Activated naive CD8-positive, alpha-beta T cell treated with anti-CD3 and anti-CD28 coated beads for 36 hours (primary cell): ENCODE results near the gene MPZL3. TPM values are rescaled to one million over a fixed set of nuclear protein-coding genes. Genes with fewer than 3 reads are reported as not detected.

ENCODE experiments used
- DNase-seq: peaks from one replicate; pipeline ENCODE4 v3.0.0; 2021
- H3K27ac Mint-ChIP-seq: one replicate; pipeline ENCODE4 v1.8.0; 2022; ENCODE audit warnings: mild to moderate bottlenecking, moderate library complexity, mixed read lengths
- H3K27me3 Mint-ChIP-seq: one replicate; pipeline ENCODE4 v1.8.0; 2022; ENCODE audit warnings: mild to moderate bottlenecking, mixed read lengths
- H3K36me3 Mint-ChIP-seq: one replicate; pipeline ENCODE4 v1.8.0; 2021; ENCODE audit warnings: mild to moderate bottlenecking, mixed read lengths
- H3K4me1 Mint-ChIP-seq: one replicate; pipeline ENCODE4 v1.8.0; 2021; ENCODE audit warnings: mixed read lengths
- H3K4me3 Mint-ChIP-seq: one replicate; pipeline ENCODE4 v1.8.0; 2022; ENCODE audit warnings: mild to moderate bottlenecking, moderate library complexity, mixed read lengths
- H3K9me3 Mint-ChIP-seq: one replicate; pipeline ENCODE4 v1.8.0; 2022; ENCODE audit warnings: mixed read lengths
- total RNA-seq, 2 experiments: library from RNA; stranded (reverse); gene quantifications; one replicate each; pipeline ENCODE4 v1.2.3, GENCODE V29; 2021

Gene MPZL3
- 10 to 100 TPM; 49.1 to 50.7 TPM for total RNA-seq

GRCh38 chr11:118251858-118252652 lies at the start of gene MPZL3:
TSS of gene MPZL3 (minus strand) at chr11:118252365. CDS start at chr11:118252294, 71 bp downstream.
- Mint-ChIP-seq H3K27ac (peak within 1 kb of the TSS; percentile 99), H3K36me3 (peaks cover 36% of the 10 kb centered on the region), H3K27me3 (no peaks in the 10 kb centered on the region), H3K4me1 (peaks cover 42% of the 10 kb centered on the region), H3K9me3 (no peaks in the 10 kb centered on the region), H3K4me3 (peak within 1 kb of the TSS; percentile 96)
- peak; percentile 78 for DNase-seq

- H3K9me3 Mint-ChIP-seq, result no peaks in the 10 kb centered on the region
- no peak overlapping the region for H3K27ac Mint-ChIP-seq
- H3K27me3 Mint-ChIP-seq, result no peaks in the 10 kb centered on the region
- peaks cover 16% of the 10 kb centered on the region for H3K36me3 Mint-ChIP-seq
- peaks cover 33% of the 10 kb centered on the region for H3K4me1 Mint-ChIP-seq
- no peak for DNase-seq
- H3K4me3 Mint-ChIP-seq, result no peak overlapping the region
Measured at GRCh38 chr11:118301600-118302195, 49.5 kb upstream of the MPZL3 start.

- H3K27me3 Mint-ChIP-seq, result no peaks in the 10 kb centered on the region
- no peak for DNase-seq
- no peaks in the 10 kb centered on the region for H3K9me3 Mint-ChIP-seq
- peak overlapping the region; percentile 14 for H3K27ac Mint-ChIP-seq
- H3K36me3 Mint-ChIP-seq, result no peaks in the 10 kb centered on the region
- peaks cover 18% of the 10 kb centered on the region for H3K4me1 Mint-ChIP-seq
- no peak overlapping the region for H3K4me3 Mint-ChIP-seq
Measured at GRCh38 chr11:118295815-118296454, 43.8 kb upstream of the MPZL3 start.

- H3K4me3 Mint-ChIP-seq, result no peak overlapping the region
Measured at GRCh38 chr11:118295199-118295598, 43.0 kb upstream of the MPZL3 start.

GRCh38 chr11:118294053-118294452 lies 41.9 kb upstream of the MPZL3 start:
- H3K4me1 Mint-ChIP-seq, result peaks cover 25% of the 10 kb centered on the region
- peaks cover 2% of the 10 kb centered on the region for H3K36me3 Mint-ChIP-seq
- no peak for DNase-seq
- no peak overlapping the region for H3K27ac Mint-ChIP-seq
- no peak overlapping the region for H3K4me3 Mint-ChIP-seq
- no peaks in the 10 kb centered on the region for H3K27me3 Mint-ChIP-seq
- H3K9me3 Mint-ChIP-seq, result peaks cover 2% of the 10 kb centered on the region

More at GRCh38 chr11:118295199-118295598, 43.0 kb upstream of the MPZL3 start:
- peaks cover 23% of the 10 kb centered on the region for H3K4me1 Mint-ChIP-seq
- no peak overlapping the region for H3K27ac Mint-ChIP-seq
- H3K9me3 Mint-ChIP-seq, result no peaks in the 10 kb centered on the region
- no peak for DNase-seq
- no peaks in the 10 kb centered on the region for H3K36me3 Mint-ChIP-seq
- H3K27me3 Mint-ChIP-seq, result no peaks in the 10 kb centered on the region

GRCh38 chr11:118291477-118292135 lies 39.4 kb upstream of the MPZL3 start:
- DNase-seq, result no peak
- H3K27ac Mint-ChIP-seq, result no peak overlapping the region
- H3K27me3 Mint-ChIP-seq, result no peaks in the 10 kb centered on the region
- peaks cover 2% of the 10 kb centered on the region for H3K9me3 Mint-ChIP-seq
- H3K4me3 Mint-ChIP-seq, result no peak overlapping the region
- H3K4me1 Mint-ChIP-seq, result peaks cover 31% of the 10 kb centered on the region
- peaks cover 2% of the 10 kb centered on the region for H3K36me3 Mint-ChIP-seq

- Mint-ChIP-seq H3K36me3 (peaks cover 2% of the 10 kb centered on the region), H3K9me3 (peaks cover 2% of the 10 kb centered on the region), H3K27me3 (no peaks in the 10 kb centered on the region), H3K4me3 (no peak overlapping the region), H3K27ac (peak overlapping the region; percentile 18), H3K4me1 (peaks cover 29% of the 10 kb centered on the region)
- DNase-seq, result no peak
Measured at GRCh38 chr11:118290923-118291322, 38.8 kb upstream of the MPZL3 start.

GRCh38 chr11:118289401-118289800 lies 37.2 kb upstream of the MPZL3 start:
- H3K4me3 Mint-ChIP-seq, result no peak overlapping the region
- no peak for DNase-seq
- peaks cover 2% of the 10 kb centered on the region for H3K9me3 Mint-ChIP-seq
- H3K4me1 Mint-ChIP-seq, result peaks cover 25% of the 10 kb centered on the region
- H3K36me3 Mint-ChIP-seq, result peaks cover 2% of the 10 kb centered on the region
- H3K27ac Mint-ChIP-seq, result no peak overlapping the region
- no peaks in the 10 kb centered on the region for H3K27me3 Mint-ChIP-seq

- no peak for DNase-seq
- Mint-ChIP-seq H3K4me3 (no peak overlapping the region), H3K27me3 (no peaks in the 10 kb centered on the region), H3K36me3 (peaks cover 2% of the 10 kb centered on the region), H3K27ac (no peak overlapping the region), H3K9me3 (peaks cover 2% of the 10 kb centered on the region), H3K4me1 (peaks cover 47% of the 10 kb centered on the region)
Measured at GRCh38 chr11:118287006-118287405, 34.8 kb upstream of the MPZL3 start.

- Mint-ChIP-seq H3K4me1 (peaks cover 52% of the 10 kb centered on the region), H3K9me3 (peaks cover 2% of the 10 kb centered on the region), H3K27me3 (no peaks in the 10 kb centered on the region), H3K27ac (no peak overlapping the region), H3K36me3 (peaks cover 2% of the 10 kb centered on the region), H3K4me3 (no peak overlapping the region)
- no peak for DNase-seq
Measured at GRCh38 chr11:118286545-118286944, 34.4 kb upstream of the MPZL3 start.

- Mint-ChIP-seq H3K4me1 (peaks cover 53% of the 10 kb centered on the region), H3K4me3 (peak overlapping the region; percentile 33), H3K27ac (peak overlapping the region; percentile 86), H3K36me3 (no peaks in the 10 kb centered on the region), H3K27me3 (no peaks in the 10 kb centered on the region), H3K9me3 (no peaks in the 10 kb centered on the region)
- peak; percentile 30 for DNase-seq
Measured at GRCh38 chr11:118283756-118284350, 31.7 kb upstream of the MPZL3 start.

- no peak for DNase-seq
- no peaks in the 10 kb centered on the region for H3K36me3 Mint-ChIP-seq
- H3K4me1 Mint-ChIP-seq, result peaks cover 53% of the 10 kb centered on the region
Measured at GRCh38 chr11:118283037-118283636, 31.0 kb upstream of the MPZL3 start.

GRCh38 chr11:118282606-118283005 lies 30.4 kb upstream of the MPZL3 start:
- no peaks in the 10 kb centered on the region for H3K27me3 Mint-ChIP-seq
- peak overlapping the region; percentile 86 for H3K27ac Mint-ChIP-seq

More at GRCh38 chr11:118283037-118283636, 31.0 kb upstream of the MPZL3 start:
- H3K27ac Mint-ChIP-seq, result peak overlapping the region; percentile 86
- no peaks in the 10 kb centered on the region for H3K9me3 Mint-ChIP-seq
- no peaks in the 10 kb centered on the region for H3K27me3 Mint-ChIP-seq
- no peak overlapping the region for H3K4me3 Mint-ChIP-seq

GRCh38 chr11:118281284-118281683 lies 29.1 kb upstream of the MPZL3 start:
- H3K4me3 Mint-ChIP-seq, result no peak overlapping the region
- no peaks in the 10 kb centered on the region for H3K9me3 Mint-ChIP-seq
- peak; percentile 33 for DNase-seq
- no peaks in the 10 kb centered on the region for H3K27me3 Mint-ChIP-seq
- peaks cover 59% of the 10 kb centered on the region for H3K4me1 Mint-ChIP-seq
- H3K36me3 Mint-ChIP-seq, result no peaks in the 10 kb centered on the region
- peak overlapping the region; percentile 57 for H3K27ac Mint-ChIP-seq

More at GRCh38 chr11:118282606-118283005, 30.4 kb upstream of the MPZL3 start:
- Mint-ChIP-seq H3K4me3 (no peak overlapping the region), H3K36me3 (no peaks in the 10 kb centered on the region), H3K9me3 (no peaks in the 10 kb centered on the region), H3K4me1 (peaks cover 53% of the 10 kb centered on the region)
- no peak for DNase-seq
